ENCODE data around the gene CIDEB.

DNA sequence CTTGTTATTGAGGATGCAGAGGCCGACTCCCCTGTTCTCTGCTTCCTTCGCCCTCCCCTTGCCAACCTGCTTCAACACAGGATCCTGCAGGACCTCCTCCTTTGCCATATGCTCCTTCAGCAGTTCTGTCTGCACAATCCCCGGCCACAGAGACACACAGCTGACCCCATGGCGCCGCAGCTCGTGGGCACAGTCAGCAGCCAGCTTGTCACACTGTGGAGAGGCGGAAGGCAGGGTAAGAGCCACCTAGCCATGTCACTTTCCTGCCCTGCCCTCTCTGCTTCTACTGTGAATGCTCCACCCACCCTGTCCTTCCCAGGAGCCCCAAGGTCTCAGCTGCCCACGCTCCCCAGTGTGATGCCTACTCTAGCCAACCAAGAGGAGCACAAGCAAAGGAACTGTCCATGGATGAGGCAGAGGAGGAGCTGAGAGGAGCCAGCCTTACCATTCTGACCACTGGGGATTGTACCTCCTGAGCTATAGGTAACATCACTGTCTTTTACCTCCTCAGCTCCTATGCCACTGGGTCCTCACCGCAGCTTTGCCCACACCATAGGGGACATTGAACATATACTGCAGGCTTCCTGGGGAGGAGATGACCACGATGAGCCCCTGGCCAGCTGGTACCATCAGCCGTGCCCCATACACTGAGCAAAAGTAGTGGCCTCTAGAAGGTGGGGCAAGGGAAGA is 15.5 kb downstream of the CIDEB start:
- TF ChIP-seq TCF7L2 (IDR thresholded peaks at IDR 0.05; ENCODE audit: borderline replicate concordance, extremely low read depth, insufficient read depth, insufficient read length) (no peak), JUND (IDR thresholded peaks at IDR 0.05) (no peak), POLR2A (IDR thresholded peaks at IDR 0.05; ENCODE audit: borderline replicate concordance, extremely low read depth, insufficient read depth, insufficient read length) (no peak), SP1 (IDR thresholded peaks at IDR 0.05; ENCODE audit: low read depth) (no peak), CBX3 (IDR thresholded peaks at IDR 0.05; ENCODE audit: low read depth) (no peak), CEBPB (IDR thresholded peaks at IDR 0.05; ENCODE audit: low read depth) (no peak), YY1 (IDR thresholded peaks at IDR 0.05; ENCODE audit: extremely low read depth, insufficient replicate concordance, low read depth, low read length) (no peak), ELF1 (IDR thresholded peaks at IDR 0.05; ENCODE audit: borderline replicate concordance, low read depth) (no peak)
- TF ChIP-seq, protein P1, sequence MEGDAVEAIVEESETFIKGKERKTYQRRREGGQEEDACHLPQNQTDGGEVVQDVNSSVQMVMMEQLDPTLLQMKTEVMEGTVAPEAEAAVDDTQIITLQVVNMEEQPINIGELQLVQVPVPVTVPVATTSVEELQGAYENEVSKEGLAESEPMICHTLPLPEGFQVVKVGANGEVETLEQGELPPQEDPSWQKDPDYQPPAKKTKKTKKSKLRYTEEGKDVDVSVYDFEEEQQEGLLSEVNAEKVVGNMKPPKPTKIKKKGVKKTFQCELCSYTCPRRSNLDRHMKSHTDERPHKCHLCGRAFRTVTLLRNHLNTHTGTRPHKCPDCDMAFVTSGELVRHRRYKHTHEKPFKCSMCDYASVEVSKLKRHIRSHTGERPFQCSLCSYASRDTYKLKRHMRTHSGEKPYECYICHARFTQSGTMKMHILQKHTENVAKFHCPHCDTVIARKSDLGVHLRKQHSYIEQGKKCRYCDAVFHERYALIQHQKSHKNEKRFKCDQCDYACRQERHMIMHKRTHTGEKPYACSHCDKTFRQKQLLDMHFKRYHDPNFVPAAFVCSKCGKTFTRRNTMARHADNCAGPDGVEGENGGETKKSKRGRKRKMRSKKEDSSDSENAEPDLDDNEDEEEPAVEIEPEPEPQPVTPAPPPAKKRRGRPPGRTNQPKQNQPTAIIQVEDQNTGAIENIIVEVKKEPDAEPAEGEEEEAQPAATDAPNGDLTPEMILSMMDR (IDR thresholded peaks at IDR 0.05 in 2 of 3, conservative IDR thresholded peaks at IDR 0.05 in 1 of 3; ENCODE audit: borderline replicate concordance in 1 of 3, insufficient read depth in 1 of 3, low read depth in 2 of 3, low read length in 2 of 3): no peak
- TF ChIP-seq, protein P2, sequence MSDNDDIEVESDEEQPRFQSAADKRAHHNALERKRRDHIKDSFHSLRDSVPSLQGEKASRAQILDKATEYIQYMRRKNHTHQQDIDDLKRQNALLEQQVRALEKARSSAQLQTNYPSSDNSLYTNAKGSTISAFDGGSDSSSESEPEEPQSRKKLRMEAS (IDR thresholded peaks at IDR 0.05): no peak
- TF ChIP-seq, protein P3, sequence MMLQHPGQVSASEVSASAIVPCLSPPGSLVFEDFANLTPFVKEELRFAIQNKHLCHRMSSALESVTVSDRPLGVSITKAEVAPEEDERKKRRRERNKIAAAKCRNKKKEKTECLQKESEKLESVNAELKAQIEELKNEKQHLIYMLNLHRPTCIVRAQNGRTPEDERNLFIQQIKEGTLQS (IDR thresholded peaks at IDR 0.05): no peak
- TF ChIP-seq, protein P4, sequence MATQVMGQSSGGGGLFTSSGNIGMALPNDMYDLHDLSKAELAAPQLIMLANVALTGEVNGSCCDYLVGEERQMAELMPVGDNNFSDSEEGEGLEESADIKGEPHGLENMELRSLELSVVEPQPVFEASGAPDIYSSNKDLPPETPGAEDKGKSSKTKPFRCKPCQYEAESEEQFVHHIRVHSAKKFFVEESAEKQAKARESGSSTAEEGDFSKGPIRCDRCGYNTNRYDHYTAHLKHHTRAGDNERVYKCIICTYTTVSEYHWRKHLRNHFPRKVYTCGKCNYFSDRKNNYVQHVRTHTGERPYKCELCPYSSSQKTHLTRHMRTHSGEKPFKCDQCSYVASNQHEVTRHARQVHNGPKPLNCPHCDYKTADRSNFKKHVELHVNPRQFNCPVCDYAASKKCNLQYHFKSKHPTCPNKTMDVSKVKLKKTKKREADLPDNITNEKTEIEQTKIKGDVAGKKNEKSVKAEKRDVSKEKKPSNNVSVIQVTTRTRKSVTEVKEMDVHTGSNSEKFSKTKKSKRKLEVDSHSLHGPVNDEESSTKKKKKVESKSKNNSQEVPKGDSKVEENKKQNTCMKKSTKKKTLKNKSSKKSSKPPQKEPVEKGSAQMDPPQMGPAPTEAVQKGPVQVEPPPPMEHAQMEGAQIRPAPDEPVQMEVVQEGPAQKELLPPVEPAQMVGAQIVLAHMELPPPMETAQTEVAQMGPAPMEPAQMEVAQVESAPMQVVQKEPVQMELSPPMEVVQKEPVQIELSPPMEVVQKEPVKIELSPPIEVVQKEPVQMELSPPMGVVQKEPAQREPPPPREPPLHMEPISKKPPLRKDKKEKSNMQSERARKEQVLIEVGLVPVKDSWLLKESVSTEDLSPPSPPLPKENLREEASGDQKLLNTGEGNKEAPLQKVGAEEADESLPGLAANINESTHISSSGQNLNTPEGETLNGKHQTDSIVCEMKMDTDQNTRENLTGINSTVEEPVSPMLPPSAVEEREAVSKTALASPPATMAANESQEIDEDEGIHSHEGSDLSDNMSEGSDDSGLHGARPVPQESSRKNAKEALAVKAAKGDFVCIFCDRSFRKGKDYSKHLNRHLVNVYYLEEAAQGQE (IDR thresholded peaks at IDR 0.05; ENCODE audit: low read depth): no peak

Measured in HCT116 (cell line).